K562 (cell line): ENCODE measurements around the gene DLL4. TPM values are rescaled to one million over a fixed set of nuclear protein-coding genes. Genes with fewer than 3 reads are reported as not detected.

ENCODE experiments used
- ATAC-seq: fragments of 200-7000 bp; cut with Tn5 transposase; 3 replicates; pipeline ENCODE4 v1.9.1; 2020; ENCODE audit warnings: moderate library complexity
- BruUV-seq: library from RNA; stranded (reverse); fragments of 400-500 nt; replicated peaks from 2 replicates; lab custom pipeline; 2021; lab: Mats Ljungman, UMichigan
- CTCF ChIA-PET: fragments of 300-600 bp; formaldehyde crosslinking; extraction: SDS; loops from one replicate; lab custom pipeline; 2021; ENCODE audit warnings: low intra/inter-chr PET ratio; lab: Yijun Ruan, JAX
- POLR2A ChIA-PET: fragments of 300-600, 350-650 bp; sonication (Branson Sonifier 250); formaldehyde crosslinking; extraction: SDS; loops from one replicate; lab custom pipeline; 2021; ENCODE audit warnings: antibody characterized with exemption, inconsistent platforms; lab: Yijun Ruan, JAX
- DNase-seq, 4 experiments: peaks; one replicate each; pipeline versions ENCODE4 v3.0.0 to v3.0.0-alpha.2; 2011 to 2018; ENCODE audit warnings: low spot score in 3 of 4, mixed read lengths in 3 of 4; ENCODE audit errors: extremely low read depth in 1 of 4
- FAIRE-seq: peaks from 2 replicates; lab custom pipeline; 2011; peaks lifted over from hg19 to GRCh38; lab: Jason Lieb, UNC
- H2AFZ ChIP-seq: 2 replicates; pipeline ENCODE4 v1.6.0; 2011; ENCODE audit warnings: low read depth, low read length, control low read depth, inconsistent platforms
- H3K27ac ChIP-seq: fragments of 200-600 bp; 3 replicates; pipeline ENCODE4 v1.8.0; 2011; ENCODE audit warnings: low read depth, mild to moderate bottlenecking, control low read depth, inconsistent platforms, low read length, moderate library complexity, mixed read lengths; ENCODE audit errors: extremely low read depth
- H3K27me3 ChIP-seq, 2 experiments: fragments of 300-600 bp in 1 of 2; 2 replicates in 1 of 2; 3 replicates in 1 of 2; pipeline versions ENCODE4 v1.6.0 to v1.8.0; 2011; ENCODE audit warnings: inconsistent platforms in 2 of 2, low read length in 2 of 2, mild to moderate bottlenecking in 1 of 2, mixed read lengths in 1 of 2, moderate library complexity in 1 of 2; ENCODE audit not compliant: control insufficient read depth in 2 of 2, insufficient read depth in 2 of 2
- H3K36me3 ChIP-seq: fragments of 300-600 bp; 3 replicates; pipeline ENCODE4 v1.8.0; 2011; ENCODE audit warnings: mild to moderate bottlenecking, low read length, inconsistent platforms; ENCODE audit not compliant: control insufficient read depth, insufficient read depth
- H3K4me1 ChIP-seq, 2 experiments: fragments of 200-600 bp in 1 of 2; replicated peaks in 1 of 2; 2 replicates in 1 of 2; 3 replicates in 1 of 2; pipeline versions ENCODE4 v1.5.1 to v1.8.0; 2011; ENCODE audit warnings: inconsistent platforms in 2 of 2, low read length in 2 of 2, mild to moderate bottlenecking in 1 of 2, mixed read lengths in 1 of 2, moderate library complexity in 1 of 2; ENCODE audit not compliant: control insufficient read depth in 2 of 2, insufficient read depth in 2 of 2
- H3K4me2 ChIP-seq: 2 replicates; pipeline ENCODE4 v1.6.1; 2011; ENCODE audit warnings: low read length, control low read depth, inconsistent platforms, mixed read lengths; ENCODE audit not compliant: insufficient read depth
- H3K4me3 ChIP-seq: fragments of 200-600 bp; sonication (generic), shearing (Covaris generic); 2 replicates; pipeline ENCODE4 v1.5.1; 2016; ENCODE audit warnings: control low read depth, inconsistent platforms
- H3K79me2 ChIP-seq: fragments of 200-600 bp; 3 replicates; pipeline ENCODE4 v1.8.0; 2011; ENCODE audit warnings: low read length, inconsistent platforms; ENCODE audit not compliant: control insufficient read depth, insufficient read depth
- H3K9ac ChIP-seq, 2 experiments: 2 replicates each; pipeline versions ENCODE4 v1.6.0 to v1.6.1; 2011; ENCODE audit warnings: low read depth in 2 of 2, low read length in 2 of 2, control low read depth in 1 of 2, inconsistent platforms in 1 of 2, mild to moderate bottlenecking in 1 of 2, mixed read lengths in 1 of 2; ENCODE audit not compliant: insufficient read depth in 1 of 2
- H3K9me1 ChIP-seq: one replicate; pipeline ENCODE4 v1.6.0; 2011; ENCODE audit warnings: inconsistent platforms, mild to moderate bottlenecking, low read length, moderate library complexity; ENCODE audit not compliant: control insufficient read depth, insufficient read depth
- H3K9me3 ChIP-seq: replicated peaks from 2 replicates; pipeline ENCODE4 v1.5.1; 2011; ENCODE audit warnings: low read depth, low read length, inconsistent platforms; ENCODE audit not compliant: control insufficient read depth, insufficient read depth
- H4K20me1 ChIP-seq: replicated peaks from 2 replicates; pipeline ENCODE4 v1.6.1; 2011; ENCODE audit warnings: low read length, inconsistent platforms, mixed read lengths; ENCODE audit not compliant: control insufficient read depth, insufficient read depth
- HDAC2 ChIP-seq: fragments of 450-650 bp; IDR thresholded peaks from 2 replicates; pipeline ENCODE4 v1.6.1; 2016; ENCODE audit warnings: mild to moderate bottlenecking
- NFXL1 ChIP-seq: fragments of 450-650 bp; formaldehyde crosslinking; IDR thresholded peaks from 2 replicates; pipeline ENCODE4 v1.4.0; 2021; ENCODE audit warnings: mild to moderate bottlenecking
- WGBS: fragments of 100-300 bp; shearing (Covaris generic); methylation state at CpG from one replicate; pipeline ENCODE4 v1.1.6; 2016; ENCODE audit warnings: low coverage, mixed read lengths; ENCODE audit not compliant: insufficient coverage; ENCODE audit errors: missing lambda C conversion rate; 5-methylcytosine and 5-hydroxymethylcytosine counted together
- in situ Hi-C: fragments of 300-500 bp; cut with MboI; formaldehyde crosslinking; loops from 4 replicates; pipeline ENCODE4 v1.15.0; 2018; ENCODE audit warnings: inconsistent platforms, mixed read lengths
- intact Hi-C: fragments of 100-400 bp; cut with micrococcal nuclease; formaldehyde crosslinking; loops from 2 replicates; pipeline ENCODE4 v1.14.2; 2022
- polyA plus RNA-seq, 8 experiments: library from polyadenylated mRNA; depleted of rRNA in 4 of 8; stranded (reverse) in 5 of 8; unstranded in 3 of 8; fragments of >200 nt; fragmentation: Nextera tagmentation in 2 of 8; fragmentation: Illumina TruSeq in 1 of 8; extraction: Ambion mirVana in 2 of 8; extraction: Trizol in 1 of 8; gene quantifications; 2 replicates each; pipeline versions ENCODE4 v1.2.1 to v1.2.3, GENCODE V29; 2011 to 2014; ENCODE audit warnings: inconsistent platforms in 1 of 8, missing spikeins in 1 of 8
- total RNA-seq, 7 experiments: library from RNA; depleted of rRNA in 6 of 7; stranded (reverse); fragments of >200 nt in 6 of 7; fragmentation: Illumina TruSeq in 2 of 7; extraction: Trizol in 2 of 7; gene quantifications; 2 replicates each; pipeline versions ENCODE4 v1.2.1 to v1.2.3, GENCODE V29; 2011 to 2021; ENCODE audit warnings: low replicate concordance in 1 of 7
- TF ChIP-seq, protein P1 (sequence below), 2 experiments: fragments of 450-650 bp; formaldehyde crosslinking in 1 of 2; IDR thresholded peaks; 2 replicates each; pipeline versions ENCODE4 v1.4.0 to v1.6.1; 2014 to 2020; ENCODE audit warnings: mild to moderate bottlenecking in 2 of 2, borderline replicate concordance in 1 of 2, low read depth in 1 of 2

DLL4 gene
- total and polyA plus RNA-seq, 9 of the 15 experiments (the other 6 are each of a cell fraction or from before 2014, with no cell fraction given), result 0.04 to 1.1 (median 0.41) TPM; not detected in 1

DNA sequence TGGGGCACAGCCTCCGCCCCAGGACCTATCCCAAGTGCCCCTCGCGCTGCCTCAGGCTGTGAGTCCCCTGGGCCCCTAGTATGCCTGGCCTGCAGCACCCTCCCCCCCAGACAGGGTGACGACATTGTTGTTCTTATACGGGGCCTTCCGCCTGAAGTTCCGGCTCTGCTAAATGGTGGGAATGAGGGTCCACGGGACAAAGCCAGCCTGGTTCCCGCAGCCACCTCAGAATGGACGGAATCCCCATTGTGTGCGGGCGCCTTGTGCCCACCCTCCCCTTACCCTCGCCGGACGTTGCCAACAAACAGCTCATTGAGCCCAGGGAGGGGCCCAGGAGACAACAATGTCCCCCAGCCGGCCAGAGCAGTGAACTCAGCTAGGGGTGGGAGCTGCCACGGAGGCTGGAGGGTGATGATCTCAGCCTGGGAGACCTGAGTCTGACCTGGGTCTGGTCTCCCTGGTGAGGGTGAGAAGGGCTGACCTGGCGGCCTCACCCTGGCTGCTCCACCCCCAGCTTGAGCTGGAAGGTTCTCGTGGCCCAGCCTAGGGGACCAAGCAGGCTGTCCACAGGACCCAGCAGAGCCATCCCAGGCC, 10.2 kb upstream of the DLL4 start (continued):
- no peak for TF ChIP-seq NFXL1

DNA sequence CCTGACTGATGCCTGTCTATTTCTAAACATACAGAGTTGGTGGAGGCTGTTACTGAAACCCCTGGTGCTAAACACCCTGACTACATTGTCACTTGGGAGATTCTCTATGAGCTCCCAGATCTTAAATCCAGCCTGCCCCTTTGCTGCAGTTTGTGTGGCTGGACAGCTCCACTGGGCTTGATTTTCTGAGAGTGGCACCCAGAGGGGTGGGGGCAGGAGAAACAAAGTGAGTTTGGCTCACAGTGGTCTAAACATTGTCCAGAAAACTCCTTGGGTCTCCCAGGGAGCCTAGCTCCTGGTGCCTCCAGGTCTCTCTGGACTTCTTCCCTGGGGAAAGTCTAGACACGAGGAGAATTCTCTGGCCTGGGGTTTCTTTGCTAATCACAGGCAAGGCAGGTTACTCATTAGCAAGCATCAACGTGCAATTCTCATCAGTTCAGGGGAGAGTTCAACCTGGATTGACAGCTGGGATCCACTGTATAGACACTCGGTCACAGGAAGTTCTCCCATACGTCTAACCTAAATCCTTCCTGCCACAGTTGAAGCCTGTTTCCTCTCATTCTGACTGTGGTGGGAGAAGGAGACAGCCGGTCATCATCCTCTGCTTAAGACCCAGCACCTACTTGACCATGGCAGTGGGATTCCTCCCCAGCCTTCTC, 7.1 kb upstream of the DLL4 start:
- Histone ChIP-seq H3K36me3 (no peaks in the 10 kb centered on the region), H3K9me1 (no peaks in the 10 kb centered on the region), H3K4me2 (no peak overlapping the region), H3K9me3 (no peaks in the 10 kb centered on the region), H3K79me2 (no peaks in the 10 kb centered on the region), H3K4me1 (peaks cover under 1 to 36% of the 10 kb centered on the region in 2 experiments; a peak in 3 of 5 replicates), H4K20me1 (0 out of 2 replicates have a peak, but pooled peaks cover under 1% of the 10 kb centered on the region), H3K4me3 (no peak overlapping the region), H3K27me3 (peaks cover 0 to 9% of the 10 kb centered on the region in 2 experiments; a peak in 2 of 5 replicates), H2AFZ (no peak overlapping the region), H3K9ac (peak overlapping the region in 1 of 2 experiments; percentile 43; a peak in 1 of 4 replicates), H3K27ac (no peak overlapping the region)
- DNase-seq (no peak), ATAC-seq (no peak), FAIRE-seq (no peak)
- 37% methylated on average over 5 of the region's 5 CpGs for WGBS
- BruUV-seq, result no TSS peak
- ChIA-PET CTCF (no interaction called here), POLR2A (interaction anchor here (0.6 to 1.3 kb wide), 5 partner anchors 13 to 407 kb away, joined by 3 to 4 read pairs (median 3); no protein-coding TSS in a partner anchor)
- TF ChIP-seq, protein P1, sequence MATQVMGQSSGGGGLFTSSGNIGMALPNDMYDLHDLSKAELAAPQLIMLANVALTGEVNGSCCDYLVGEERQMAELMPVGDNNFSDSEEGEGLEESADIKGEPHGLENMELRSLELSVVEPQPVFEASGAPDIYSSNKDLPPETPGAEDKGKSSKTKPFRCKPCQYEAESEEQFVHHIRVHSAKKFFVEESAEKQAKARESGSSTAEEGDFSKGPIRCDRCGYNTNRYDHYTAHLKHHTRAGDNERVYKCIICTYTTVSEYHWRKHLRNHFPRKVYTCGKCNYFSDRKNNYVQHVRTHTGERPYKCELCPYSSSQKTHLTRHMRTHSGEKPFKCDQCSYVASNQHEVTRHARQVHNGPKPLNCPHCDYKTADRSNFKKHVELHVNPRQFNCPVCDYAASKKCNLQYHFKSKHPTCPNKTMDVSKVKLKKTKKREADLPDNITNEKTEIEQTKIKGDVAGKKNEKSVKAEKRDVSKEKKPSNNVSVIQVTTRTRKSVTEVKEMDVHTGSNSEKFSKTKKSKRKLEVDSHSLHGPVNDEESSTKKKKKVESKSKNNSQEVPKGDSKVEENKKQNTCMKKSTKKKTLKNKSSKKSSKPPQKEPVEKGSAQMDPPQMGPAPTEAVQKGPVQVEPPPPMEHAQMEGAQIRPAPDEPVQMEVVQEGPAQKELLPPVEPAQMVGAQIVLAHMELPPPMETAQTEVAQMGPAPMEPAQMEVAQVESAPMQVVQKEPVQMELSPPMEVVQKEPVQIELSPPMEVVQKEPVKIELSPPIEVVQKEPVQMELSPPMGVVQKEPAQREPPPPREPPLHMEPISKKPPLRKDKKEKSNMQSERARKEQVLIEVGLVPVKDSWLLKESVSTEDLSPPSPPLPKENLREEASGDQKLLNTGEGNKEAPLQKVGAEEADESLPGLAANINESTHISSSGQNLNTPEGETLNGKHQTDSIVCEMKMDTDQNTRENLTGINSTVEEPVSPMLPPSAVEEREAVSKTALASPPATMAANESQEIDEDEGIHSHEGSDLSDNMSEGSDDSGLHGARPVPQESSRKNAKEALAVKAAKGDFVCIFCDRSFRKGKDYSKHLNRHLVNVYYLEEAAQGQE (IDR thresholded peaks at IDR 0.05; ENCODE audit: borderline replicate concordance), result peak; percentile 56
- TF ChIP-seq, protein P1 (CRISPR knock-in tag; IDR thresholded peaks at IDR 0.05; ENCODE audit: low read depth), result no peak
- no peak for TF ChIP-seq HDAC2
- intact Hi-C loops (no loop called here), in situ Hi-C loops (no loop called here)
